DMS53 (cell line): ENCODE results near the gene UBL7.
A peak's percentile ranks its signal among the peaks of the same experiment; 100 is the strongest.

ENCODE experiments used
- DNase-seq: peaks from one replicate; lab custom pipeline; 2025; lab: John Stamatoyannopoulos, UW

Gene UBL7

DNA sequence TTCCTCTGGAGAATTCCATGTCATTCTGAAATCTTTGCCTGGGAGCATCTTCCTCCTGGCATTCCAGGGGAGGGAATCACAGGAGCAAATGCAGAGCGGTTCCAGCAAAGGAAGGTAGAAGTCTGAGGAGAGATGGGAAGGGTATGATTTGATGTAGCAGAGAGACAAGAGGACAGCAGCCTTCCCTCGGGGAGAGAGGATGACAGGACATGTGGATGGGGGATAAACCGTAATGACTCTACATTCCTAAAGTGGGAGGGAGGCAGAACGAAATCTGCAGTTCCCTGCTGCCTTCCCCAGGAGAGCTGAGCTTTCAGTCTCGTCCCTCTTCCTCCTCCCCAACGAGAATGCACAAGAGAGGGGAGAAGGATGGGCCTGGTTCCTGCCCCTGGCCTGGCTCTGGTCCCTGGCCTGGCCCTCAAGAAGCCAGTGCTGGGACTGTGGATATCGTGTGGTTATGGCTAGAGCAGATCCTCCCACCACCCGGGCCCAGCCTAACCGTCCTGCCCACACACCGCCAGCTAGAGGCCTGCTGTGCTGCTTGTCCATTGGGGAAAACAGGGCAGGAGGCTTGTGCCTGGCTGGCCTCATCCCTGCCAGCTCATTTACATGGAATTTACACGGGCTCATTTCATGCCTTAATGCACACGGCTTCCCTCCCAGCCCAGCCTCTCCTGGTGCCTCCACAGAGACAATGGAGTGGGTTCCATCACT lies 53.8 kb downstream of the UBL7 start:
- peak; percentile 26 for DNase-seq

DNA sequence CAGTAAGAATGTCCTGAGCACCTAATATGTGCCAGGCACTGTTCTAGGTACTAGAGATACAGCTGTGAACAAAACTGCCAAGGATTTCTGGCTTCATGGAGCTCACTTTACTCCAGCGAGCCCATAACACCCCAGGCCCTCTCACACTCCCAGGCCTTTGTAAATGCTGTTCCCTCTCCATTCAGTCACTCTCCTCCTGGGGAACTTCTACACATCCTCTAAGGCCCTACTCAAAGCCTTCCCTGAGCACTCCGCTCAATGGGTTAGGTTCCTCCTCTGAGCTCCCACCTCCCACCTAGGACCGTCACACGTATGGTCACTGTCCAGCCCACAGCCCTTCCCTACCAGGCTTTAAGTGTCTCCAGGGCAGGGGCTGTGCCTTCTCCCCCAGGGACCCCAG lies 54.4 kb downstream of the UBL7 start:
- DNase-seq = no peak

DNA sequence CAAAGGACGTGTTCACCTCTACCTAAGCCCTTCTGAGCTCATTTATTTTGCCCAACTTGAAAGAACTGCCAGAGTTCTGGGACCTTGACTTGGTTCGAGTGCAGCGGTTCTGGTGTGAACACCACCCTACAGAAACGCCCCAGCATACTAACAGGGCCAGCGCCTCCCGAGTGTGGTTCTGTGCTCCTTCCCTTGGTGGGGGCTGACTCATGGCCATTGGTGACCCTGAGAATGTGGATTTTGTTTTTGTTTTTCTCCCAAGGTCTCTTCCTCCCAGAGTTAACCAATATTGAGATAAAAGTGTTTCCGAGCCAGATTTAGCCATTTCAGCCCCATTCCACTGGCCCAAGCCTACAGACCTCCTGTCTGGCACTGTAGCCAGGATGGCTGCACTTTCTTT lies 55.1 kb downstream of the UBL7 start:
- no peak for DNase-seq

DNA sequence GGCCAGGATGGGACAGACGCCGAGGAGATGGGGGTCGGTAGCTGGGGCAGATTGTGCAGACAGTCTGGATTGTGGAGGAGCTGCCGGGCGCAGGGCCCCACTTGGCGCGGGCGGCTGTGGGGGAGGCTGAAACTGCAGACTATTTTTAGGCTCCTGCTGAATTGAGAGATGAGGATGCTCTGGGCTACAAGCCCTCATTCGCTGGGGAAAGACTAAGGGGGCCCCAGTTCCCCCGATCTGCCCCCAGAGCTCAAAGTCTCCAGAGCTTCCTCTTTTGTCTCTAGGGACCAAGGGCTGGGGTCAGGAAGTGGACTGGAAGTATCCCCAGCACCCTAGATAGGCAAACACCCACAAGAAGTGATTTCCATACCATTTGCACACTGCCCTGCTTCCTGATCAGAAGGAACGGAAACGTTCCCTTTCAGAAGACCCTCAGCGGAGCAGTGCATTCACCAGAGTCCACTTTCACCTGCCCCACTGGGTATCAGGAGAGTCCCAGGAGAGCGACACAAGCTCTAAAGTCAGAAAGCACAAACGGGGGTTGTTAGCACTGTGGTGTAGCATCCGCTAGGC lies 56.9 kb downstream of the UBL7 start:
- DNase-seq = no peak

DNA sequence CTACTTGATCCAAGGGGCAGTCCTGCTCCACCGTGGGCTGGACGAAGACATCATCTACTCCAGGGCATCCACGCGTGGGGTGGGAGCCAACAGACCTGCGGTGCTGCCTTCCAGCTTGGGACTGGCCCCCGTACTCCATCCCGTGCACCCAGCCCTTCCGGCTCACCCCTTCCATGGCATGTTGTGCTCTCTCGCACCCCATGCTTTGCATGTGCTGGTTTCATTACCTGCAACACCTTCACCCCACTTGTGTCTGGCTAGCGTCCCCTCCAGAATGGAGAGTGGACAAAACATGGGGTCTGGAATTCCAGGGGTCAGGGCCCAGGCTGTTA lies 57.4 kb downstream of the UBL7 start:
- DNase-seq = no peak

- DNase-seq = peak; percentile 43
These were observed 57.9 kb downstream of the UBL7 start for GRCh38 chr15:74402873-74403587.

- DNase-seq = no peak
These were observed 58.6 kb downstream of the UBL7 start for GRCh38 chr15:74402337-74402841.

- no peak for DNase-seq
These were observed 59.8 kb downstream of the UBL7 start for GRCh38 chr15:74400915-74401757.

GRCh38 chr15:74400313-74400860 lies 60.6 kb downstream of the UBL7 start:
- DNase-seq = no peak

DNA sequence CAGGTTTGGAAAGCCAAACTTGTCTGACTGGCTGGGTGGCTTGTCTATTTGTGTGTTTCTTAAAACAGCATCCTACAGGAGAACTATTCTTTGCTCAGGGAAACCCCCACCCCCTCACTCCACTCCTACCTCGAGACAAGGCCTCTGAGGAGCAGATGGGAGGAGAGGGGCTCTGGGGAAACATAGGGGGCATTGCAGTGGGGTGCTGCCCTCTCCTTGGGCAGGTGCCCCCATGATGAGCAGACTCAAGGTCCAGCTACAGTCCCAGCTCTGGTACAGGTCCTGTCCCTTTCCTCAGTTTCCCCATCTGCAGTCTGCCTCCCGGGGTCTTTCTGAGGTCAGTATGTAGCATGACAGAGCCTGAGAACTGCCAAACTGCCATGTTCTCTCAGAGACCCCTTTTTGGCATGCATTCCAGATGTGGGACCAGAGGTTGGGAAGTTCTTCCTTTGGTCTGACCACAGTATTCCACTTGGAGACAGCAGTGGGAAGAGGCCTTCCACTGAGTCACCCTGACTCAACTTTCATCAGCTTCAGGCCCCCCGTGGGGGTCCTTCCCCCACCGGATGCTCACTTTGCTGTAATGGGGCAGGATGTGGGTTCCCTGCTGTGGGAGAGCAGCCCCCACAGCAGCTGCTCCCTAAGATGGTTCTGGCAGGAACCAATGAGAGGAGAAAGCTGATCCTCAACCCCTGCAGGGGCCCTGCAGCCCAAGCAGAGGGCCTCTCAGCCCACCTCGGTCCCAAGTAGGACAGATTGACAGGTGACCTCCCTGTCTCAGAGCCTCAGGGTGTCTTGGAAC lies 61.2 kb downstream of the UBL7 start:
- no peak for DNase-seq

DNA sequence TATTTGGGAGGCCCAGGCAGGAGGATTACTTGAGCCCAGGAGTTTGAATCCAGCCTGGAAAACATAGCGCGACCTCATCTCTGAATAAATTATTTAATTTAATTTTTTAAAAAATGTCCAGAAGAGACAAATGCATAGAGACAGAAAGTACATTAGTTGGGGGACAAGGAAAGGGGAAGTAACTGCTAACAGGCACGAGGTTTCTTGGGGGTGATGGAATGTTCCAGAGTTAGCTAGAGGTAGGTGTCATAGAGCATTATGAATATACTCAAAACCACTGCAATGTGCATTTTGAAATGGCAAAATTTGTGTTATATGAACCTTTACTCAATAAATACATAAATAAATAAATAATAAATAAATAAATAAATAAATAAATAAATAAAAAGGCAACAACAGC lies 61.9 kb downstream of the UBL7 start:
- DNase-seq = no peak

GRCh38 chr15:74398183-74398582 lies 62.8 kb downstream of the UBL7 start:
- no peak for DNase-seq

GRCh38 chr15:74397239-74398068 lies 63.5 kb downstream of the UBL7 start:
- DNase-seq = no peak

GRCh38 chr15:74396445-74397238 lies 64.3 kb downstream of the UBL7 start:
- peak; percentile 61 for DNase-seq

DNA sequence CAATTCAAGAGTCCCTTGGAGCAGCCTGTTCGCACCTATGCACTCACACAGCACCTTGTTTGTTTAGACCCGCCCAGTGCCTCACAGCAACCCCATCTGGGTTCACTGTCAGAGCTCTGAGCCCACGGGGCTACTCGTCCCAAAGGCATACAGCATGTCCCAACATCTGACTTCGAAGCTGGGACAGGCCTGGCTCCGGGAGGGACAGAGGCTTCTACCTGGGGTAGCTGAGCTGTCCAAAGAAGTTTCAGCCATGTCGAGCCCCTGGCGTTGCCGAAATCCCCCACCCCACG lies 64.9 kb downstream of the UBL7 start:
- no peak for DNase-seq
